Stimulated activated CD8-positive, alpha-beta memory T cell treated with anti-CD3 and anti-CD28 coated beads, Interleukin-7, amount 100 ng/mL, for 48 hours (primary cell): ENCODE results near the gene CACNG7.
"Not testable (repeated sequence)": the region's sequence is repeated elsewhere in the genome, so short reads cannot be mapped to it uniquely, and the experiment has no call there.

ENCODE experiments used
- DNase-seq, 2 donors: peaks; one replicate each; pipeline ENCODE4 v3.0.0-alpha.2; 2020; ENCODE audit warnings: low read depth in 1 of 2; ENCODE audit errors: extremely low read depth in 1 of 2

CACNG7 gene, protein sequence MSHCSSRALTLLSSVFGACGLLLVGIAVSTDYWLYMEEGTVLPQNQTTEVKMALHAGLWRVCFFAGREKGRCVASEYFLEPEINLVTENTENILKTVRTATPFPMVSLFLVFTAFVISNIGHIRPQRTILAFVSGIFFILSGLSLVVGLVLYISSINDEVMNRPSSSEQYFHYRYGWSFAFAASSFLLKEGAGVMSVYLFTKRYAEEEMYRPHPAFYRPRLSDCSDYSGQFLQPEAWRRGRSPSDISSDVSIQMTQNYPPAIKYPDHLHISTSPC

DNA sequence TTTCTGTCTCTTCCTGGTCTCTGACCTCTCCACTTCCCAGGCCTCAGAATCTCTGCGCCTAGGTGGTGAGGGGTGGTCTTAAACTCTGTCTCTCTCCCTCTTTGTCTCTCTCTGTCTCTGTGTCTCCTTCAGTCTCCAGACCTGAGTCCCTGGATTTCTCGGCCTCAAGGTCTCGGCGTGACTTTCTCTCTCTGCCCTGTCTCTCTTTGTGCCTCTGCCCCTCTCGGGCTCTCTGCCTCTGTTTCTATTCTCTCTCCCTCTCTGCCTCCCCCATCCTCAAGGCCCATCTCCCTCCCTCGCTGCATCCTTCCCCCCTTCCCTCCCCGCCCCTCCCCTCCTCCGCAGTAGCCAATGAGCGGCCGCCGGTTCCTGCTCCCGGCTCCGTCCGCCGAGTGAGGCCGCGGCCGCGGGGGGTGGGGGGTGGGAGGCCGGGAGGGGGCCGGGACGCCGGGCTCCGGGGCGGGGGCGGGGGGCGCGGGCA is at the start of gene CACNG7:
CACNG7 (plus strand) TSS at position 344 of the 481 bp plus-strand sequence. CDS start 3,554 bp downstream, outside the sequence.
- no peak for DNase-seq

DNA sequence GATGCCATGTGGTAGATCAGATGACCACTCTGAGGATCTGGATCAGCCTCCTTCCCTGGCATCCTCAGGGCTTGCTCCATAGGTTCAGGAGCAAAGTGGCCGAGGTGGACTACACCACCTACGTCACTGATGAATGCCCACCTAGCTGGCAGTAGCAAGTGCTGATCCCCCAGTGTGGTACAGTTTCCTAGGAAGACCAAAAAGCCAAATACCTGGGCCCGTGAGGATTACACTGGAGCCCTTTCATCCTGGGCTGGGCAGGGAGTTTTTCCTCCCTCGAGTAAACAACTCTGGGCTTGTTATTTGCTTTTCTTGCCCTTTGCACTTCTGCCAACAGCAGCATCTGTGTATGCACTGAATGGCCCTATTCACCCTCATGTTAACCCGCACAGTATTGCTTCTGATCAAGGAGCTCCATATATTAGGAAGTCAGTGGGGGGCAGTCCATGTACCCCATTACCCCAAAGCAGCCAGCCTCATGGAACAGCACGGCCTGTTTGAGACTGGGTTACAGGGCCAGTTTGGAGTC is 44.7 kb upstream of the CACNG7 start:
- DNase-seq, result no peak

DNA sequence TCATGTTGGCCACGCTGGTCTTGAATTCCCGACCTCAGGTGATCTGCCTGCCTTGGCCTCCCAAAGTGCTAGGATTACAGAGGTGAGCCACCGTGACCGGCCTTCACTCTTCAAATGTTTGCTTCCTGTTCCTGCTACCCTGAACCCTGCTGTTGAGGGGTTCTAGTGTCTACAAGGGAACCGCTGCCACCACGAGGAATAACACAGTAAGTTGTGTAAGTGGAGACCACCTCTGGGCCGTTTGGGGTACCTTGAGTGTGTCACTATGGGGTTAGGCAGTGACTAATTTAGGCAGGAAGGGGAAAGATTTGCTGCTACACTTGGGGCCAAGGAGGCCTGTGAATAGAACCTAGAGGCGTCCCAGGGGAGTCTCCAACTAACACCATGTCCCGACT is 43.6 kb upstream of the CACNG7 start:
- no peak for DNase-seq

DNA sequence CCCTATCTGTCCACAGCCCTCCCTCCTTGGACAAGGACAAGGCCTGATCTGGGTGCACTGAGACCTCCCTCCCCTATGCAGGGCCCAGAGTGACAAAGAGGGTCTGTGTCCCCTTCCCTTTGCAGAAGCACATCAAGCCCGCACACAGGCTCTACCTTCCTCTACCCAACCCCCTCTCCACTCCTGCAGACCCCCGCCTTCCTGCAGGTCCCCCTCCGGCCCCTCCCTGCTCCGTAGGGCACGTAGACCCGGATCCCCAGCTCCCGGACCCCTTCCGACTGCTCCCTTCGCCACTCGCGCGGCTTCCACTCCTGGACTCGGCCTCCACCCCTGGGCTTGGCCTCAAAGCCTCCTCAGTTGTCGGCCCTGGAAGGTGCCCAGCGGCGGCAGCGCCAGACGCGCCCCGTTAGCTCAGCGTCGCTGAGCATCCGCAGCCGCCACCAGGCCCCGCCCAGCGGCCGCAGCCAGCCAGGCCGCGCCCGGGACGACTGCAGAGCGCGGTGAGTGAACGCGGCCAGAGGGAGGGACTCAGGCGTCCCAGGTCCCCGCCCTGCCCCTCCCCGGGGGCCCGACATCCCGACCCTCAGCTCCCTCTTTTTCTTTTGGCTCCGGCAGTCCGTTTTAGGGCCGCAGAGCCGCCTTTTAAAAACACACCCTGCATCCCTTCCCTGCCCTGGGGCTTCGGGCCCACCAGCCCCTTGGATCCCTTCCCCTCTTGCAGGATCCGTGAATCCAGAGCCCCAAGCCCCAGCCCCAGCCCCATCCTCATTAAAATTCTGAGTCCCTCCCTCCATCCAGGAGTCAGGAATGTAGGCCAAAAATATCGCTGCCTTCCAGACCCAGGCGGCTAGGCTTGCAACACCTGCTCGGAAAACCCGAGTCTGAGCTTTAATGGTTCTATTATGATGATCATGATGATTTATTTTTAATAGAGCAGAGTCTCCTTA is 42.9 kb upstream of the CACNG7 start:
- DNase-seq, result peak; percentile 44 to 52

DNA sequence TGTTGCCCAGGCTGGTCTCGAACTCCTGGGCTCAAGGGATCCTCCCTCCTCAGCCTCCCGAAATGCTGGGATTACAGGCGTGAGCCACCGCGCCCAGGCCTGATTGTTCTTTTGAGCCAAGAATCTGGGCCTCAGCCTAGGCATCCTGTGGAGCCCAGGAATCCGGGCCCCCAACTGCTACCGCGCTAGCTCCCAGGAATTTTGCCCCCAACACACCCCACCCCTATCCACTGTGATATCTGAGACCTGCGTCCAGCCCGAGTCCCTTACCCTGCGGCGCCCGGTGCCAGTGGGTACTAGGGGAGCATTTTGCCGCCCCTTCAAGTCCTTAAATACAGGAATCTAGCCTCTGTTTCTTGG is 42.2 kb upstream of the CACNG7 start:
- DNase-seq, result no peak

DNA sequence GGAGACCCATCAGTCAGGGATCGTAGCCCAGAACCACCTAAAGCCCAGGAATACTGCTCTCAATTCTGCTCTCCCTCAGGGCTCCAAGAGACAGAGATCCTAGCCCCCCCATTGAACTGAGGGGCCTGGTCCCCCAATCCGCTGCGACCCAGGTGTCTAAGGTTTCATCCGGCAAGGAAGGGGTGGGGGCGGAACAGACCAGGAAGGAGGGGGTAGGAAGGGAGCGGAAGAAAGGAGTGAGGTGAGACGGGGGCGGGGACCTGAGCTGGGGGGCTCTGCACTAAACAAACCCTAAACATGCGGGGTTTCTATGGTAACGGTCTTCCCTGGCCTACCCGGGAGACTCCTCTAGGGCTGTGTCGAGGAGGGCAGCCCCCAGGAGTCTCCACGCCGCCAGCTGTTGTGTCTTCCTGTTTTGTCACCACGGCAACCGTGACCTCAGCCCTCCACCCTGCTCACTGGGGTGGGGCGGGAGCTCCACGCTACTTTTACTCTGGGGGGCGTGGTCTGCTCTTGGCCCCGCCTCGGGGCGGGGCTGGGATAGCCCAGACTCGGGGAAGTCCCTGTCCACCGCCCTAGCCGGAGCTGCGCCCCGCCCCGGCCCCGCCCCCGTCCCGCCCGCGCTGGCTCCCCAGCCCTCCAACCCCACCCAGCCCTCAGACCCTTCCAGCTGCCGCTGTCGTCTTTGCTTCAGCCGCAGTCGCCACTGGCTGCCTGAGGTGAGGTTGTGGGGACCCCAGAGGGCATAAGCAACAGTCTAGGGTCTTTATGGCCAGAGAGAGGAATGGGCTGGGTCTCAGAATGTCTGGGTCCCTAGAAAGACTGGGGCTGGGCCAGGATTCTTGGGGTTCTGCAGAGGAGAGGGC is 41.6 kb upstream of the CACNG7 start, which contains the start of gene MYADM:
MYADM (plus strand) TSS at position 659 of the 866 bp plus-strand sequence. CDS start 5,647 bp downstream, outside the sequence.
- peak; percentile 97 to 98 for DNase-seq

DNA sequence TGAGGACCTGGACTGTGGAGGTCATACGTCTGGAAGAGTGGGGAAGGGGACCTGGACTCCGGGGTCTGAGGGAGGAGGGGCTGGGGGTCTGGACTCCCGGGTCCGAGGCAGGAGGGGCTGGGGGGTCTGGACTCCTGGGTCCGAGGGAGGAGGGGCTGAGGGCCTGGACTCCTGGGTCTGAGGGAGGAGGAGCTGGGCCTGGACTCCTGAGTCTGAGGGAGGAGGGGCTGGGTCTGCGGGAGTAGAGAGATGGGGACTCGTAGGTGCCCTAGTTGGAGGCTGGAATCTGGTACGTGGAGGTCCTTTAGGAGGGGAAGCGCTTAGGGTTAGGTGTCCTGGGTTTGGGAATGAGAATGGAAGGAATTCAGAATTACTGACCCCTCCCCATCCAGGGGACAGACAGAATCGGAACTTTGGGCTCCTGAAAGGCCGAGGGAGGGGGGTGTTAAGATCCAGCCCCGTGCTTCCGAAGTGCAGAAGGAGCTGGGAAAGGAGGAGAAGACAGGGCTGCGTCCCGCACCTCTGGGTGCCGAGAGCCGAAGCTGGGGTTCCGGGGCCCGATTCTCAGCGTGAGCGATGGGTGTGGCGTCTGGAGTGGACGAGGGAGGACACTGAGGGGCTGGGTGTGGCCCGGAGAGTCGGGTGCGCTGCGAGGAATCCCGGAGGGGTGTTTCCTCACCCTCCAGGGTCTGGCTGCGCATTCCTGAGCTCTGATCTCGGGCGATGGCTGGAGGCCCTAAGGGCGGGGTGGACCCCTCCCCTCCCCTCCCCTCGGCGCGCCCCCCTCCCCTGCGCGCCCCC is 40.8 kb upstream of the CACNG7 start:
- no peak for DNase-seq

DNA sequence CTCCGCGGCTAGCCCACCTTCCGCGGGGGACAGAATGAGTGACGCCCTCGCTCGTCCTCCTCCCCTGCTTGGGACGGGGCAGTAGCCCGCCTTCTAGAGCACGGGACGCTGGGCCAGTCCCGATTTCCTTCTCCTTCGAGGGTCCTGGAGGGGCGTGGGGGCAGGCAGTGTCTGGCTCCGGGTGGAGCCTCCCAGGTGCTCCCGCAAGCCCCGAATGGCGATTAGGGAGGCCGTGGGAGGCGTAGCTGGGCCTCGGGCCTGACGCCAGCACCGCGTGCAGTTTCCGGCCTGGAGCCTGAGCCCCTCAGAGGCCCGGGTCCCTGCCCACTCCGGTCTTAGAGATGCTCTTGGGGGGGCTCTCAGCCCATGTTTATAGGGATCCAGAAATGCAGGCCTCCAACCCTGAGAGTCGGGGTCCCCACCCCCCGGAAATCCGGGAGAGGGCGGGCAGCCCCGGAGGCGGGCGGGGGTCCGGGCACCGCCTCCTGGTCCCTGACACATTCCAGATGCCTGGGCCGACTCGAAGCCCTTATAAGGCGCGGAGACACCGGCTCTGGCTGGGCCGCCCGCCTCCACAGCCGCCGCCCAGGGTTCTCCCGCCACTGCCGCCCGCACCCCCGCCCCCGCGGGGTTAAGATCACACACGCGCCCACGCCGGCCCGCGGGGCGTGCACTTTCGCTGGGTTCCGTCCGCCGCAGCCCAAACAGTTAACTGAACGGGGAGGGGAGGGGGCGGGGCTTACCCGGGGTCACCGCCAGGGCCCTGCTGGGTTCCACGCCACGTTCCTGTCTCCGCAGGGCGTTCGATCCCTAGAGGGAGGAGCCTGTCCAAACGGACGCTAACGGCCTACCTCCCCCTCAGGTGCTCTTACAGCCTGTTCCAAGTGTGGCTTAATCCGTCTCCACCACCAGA is 39.9 kb upstream of the CACNG7 start:
- peak; percentile 78 for DNase-seq

DNA sequence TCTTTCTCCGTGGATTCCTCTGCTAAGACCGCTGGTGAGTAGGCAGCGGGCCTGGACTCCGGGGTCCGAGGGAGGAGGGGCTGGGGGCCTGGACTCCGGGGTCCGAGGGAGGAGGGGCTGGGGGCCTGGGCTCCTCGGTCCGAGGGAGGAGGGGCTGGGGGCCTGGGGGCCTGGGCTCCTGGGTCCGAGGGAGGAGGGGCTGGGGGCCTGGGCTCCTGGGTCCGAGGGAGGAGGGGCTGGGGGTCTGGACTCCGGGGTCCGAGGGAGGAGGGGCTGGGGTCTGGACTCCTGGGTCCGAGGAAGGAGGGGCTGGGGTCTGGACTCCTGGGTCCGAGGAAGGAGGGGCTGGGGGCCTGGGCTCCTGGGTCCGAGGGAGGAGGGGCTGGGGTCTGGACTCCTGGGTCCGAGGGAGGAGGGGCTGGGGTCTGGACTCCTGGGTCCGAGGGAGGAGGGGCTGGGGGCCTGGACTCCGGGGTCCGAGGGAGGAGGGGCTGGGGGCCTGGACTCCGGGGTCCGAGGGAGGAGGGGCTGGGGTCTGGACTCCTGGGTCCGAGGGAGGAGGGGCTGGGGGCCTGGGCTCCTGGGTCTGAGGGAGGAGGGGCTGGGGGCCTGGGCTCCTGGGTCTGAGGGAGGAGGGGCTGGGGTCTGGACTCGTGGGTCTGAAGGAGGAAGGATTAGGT is 39.1 kb upstream of the CACNG7 start:
- not testable (repeated sequence) for DNase-seq

DNA sequence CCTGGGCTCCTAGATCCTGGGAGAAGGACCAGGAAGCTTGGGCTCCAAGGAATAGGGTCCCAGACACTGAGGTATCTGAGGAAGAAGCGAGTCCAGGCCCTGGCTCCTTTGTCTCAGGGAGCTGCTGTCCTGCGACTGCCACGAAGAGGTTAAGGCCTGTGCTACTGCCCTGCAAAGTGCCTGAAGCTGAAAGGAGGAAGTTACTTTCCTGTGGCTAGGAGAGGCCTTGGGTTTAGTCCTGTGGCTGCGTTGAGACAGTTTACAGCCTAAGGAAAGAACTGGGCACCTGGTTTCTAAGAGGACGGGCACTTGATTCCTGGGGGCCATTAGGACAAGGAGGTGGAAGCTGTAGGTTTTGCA is 38.6 kb upstream of the CACNG7 start:
- DNase-seq, result no peak

DNA sequence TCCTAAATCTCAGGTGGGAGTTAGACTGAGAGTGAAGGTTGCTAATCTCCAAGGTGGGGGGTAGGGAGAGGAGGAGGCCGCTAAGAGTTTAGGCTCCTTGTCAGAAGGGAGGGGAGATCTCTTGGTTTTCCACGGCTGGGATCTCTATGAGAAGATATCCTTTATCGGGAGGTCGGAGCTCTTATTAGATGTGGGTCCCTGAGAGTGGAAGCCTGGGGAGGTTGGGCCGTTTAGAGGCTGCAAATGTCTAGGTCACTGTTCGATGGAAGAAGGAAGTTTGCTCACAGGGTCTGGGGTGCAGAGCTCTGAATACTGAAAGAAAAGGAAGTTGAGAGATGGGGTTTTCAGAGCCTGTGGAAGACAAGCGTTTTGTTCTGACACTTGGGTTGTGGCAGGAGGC is 37.6 kb upstream of the CACNG7 start:
- no peak for DNase-seq

DNA sequence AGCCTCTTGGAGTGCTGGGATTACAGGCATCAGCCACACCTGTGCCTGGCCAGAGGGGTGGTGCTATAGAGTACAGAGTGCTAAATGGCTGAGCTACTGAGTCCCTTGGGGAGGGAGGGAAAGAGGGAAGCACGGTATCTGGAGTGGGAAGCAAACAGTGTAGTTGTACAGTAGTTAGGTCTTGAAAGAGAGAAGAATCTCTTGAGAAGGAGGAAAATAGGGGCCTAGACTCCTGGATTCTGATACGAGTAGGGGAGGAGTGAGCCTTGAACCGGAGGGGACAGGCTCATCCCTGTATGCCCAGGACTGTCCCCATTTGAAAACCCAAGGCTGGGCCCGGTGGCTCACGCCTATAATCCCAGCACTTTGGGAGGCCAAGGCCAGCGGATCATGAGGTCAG is 36.3 kb upstream of the CACNG7 start:
- DNase-seq, result no peak

DNA sequence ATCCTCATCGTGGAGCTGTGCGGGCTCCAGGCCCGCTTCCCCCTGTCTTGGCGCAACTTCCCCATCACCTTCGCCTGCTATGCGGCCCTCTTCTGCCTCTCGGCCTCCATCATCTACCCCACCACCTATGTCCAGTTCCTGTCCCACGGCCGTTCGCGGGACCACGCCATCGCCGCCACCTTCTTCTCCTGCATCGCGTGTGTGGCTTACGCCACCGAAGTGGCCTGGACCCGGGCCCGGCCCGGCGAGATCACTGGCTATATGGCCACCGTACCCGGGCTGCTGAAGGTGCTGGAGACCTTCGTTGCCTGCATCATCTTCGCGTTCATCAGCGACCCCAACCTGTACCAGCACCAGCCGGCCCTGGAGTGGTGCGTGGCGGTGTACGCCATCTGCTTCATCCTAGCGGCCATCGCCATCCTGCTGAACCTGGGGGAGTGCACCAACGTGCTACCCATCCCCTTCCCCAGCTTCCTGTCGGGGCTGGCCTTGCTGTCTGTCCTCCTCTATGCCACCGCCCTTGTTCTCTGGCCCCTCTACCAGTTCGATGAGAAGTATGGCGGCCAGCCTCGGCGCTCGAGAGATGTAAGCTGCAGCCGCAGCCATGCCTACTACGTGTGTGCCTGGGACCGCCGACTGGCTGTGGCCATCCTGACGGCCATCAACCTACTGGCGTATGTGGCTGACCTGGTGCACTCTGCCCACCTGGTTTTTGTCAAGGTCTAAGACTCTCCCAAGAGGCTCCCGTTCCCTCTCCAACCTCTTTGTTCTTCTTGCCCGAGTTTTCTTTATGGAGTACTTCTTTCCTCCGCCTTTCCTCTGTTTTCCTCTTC is 35.1 kb upstream of the CACNG7 start:
- no peak for DNase-seq

DNA sequence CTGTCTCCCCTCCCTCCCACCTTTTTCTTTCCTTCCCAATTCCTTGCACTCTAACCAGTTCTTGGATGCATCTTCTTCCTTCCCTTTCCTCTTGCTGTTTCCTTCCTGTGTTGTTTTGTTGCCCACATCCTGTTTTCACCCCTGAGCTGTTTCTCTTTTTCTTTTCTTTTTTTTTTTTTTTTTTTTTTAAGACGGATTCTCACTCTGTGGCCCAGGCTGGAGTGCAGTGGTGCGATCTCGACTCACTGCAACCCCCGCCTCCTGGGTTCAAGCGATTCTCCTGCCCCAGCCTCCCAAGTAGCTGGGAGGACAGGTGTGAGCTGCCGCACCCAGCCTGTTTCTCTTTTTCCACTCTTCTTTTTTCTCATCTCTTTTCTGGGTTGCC is 34.5 kb upstream of the CACNG7 start:
- DNase-seq, result no peak

DNA sequence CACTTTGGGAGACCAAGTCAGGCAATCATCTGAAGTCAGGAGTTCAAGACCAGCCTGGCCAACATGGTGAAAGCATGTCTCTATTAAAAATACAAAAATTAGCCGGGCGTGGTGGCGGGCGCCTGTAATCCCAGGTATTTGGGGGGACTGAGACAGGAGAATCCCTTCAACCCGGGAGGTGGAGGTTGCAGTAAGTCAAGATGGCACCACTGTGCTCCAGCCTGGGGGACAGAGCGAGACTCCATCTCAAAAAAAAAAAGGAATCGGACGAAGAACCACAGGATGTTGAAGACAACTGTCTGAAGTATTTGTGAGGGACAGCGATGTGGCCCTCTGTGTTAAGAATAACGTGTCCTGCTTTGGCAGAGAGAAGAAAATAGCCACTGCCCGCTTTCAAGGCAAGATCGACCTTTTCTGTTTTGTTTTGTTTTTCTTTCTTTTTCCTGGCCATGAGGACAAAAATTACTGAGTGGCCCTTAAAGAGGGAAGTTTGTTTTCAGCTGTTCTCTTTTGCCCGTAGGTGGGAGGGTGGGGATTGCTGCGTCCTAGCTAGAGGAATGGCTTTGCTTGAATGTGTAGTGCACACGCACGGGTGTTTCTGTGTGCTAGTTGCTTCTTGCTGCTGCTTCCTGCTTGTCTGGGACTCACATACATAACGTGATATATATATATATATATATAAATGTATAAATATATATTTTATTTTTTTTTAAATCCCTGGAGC is 33.3 kb upstream of the CACNG7 start:
- DNase-seq, result no peak

DNA sequence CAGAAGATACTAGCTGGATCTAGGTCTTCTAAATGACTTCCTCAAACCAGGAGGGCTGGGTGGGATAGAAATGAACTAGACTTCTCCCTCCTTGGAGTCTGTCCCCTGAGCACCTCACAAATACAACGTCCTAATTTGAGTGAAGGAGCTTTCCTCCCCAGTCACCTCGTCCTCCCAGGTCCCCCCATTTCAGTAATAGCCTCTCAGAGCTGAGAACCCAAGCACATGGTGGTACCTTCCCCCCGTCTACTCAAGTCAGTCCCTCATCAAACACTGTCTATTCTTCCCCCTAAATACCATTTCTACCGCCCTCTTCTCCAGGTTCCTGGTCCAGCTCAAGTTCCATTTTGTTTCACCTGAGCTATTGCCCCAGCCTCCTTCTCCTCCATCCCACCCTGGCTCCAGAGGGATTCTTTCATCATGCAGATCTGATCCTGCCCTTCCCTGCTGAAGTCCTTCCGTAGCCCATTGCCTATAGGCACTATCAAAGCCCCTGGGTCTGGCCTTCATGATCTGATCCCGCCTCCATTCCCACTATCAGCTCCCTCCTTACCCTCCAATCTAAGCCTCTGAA is 32.3 kb upstream of the CACNG7 start:
- no peak for DNase-seq
